SK-N-SH treated with all-trans-retinoic acid at 6 μM for 48 hours (cell line): ENCODE measurements around the gene PGBD4.
"Not testable (repeated sequence)": the region's sequence is repeated elsewhere in the genome, so short reads cannot be mapped to it uniquely, and the experiment has no call there.

ENCODE experiments used
- ATAC-seq: fragments of 200-7000 bp; cut with Tn5 transposase; 3 replicates; pipeline ENCODE4 v1.9.1; 2020; ENCODE audit warnings: mild to moderate bottlenecking, moderate library complexity
- ARNTL ChIP-seq: fragments of 450-650 bp; formaldehyde crosslinking; IDR thresholded peaks from 2 replicates; pipeline ENCODE4 v1.5.0; 2020; ENCODE audit warnings: low read depth, mild to moderate bottlenecking, moderate library complexity, borderline replicate concordance
- BACH2 ChIP-seq: fragments of 250-450 bp; sonication (Bioruptor Pico); IDR thresholded peaks from 2 replicates; pipeline ENCODE4 v1.9.0; 2021; ENCODE audit warnings: mild to moderate bottlenecking, borderline replicate concordance
- CSDC2 ChIP-seq: fragments of 250-450 bp; sonication (Bioruptor Pico); IDR thresholded peaks from 2 replicates; pipeline ENCODE4 v1.5.0; 2020; ENCODE audit warnings: mild to moderate bottlenecking, moderate library complexity
- ESRRG ChIP-seq: fragments of 250-450 bp; sonication (Bioruptor Pico); IDR thresholded peaks from 2 replicates; pipeline ENCODE4 v1.6.1; 2021; ENCODE audit warnings: mild to moderate bottlenecking
- GLIS3 ChIP-seq: fragments of 250-450 bp; sonication (Bioruptor Pico); IDR thresholded peaks from 2 replicates; pipeline ENCODE4 v1.5.0; 2020; ENCODE audit warnings: mild to moderate bottlenecking, moderate library complexity
- ISL1 ChIP-seq: fragments of 250-450 bp; sonication (Bioruptor Pico); IDR thresholded peaks from 2 replicates; pipeline ENCODE4 v2.1.2; 2022; ENCODE audit warnings: mild to moderate bottlenecking, moderate library complexity
- OSR1 ChIP-seq: fragments of 250-450 bp; sonication (Bioruptor Pico); IDR thresholded peaks from 2 replicates; pipeline ENCODE4 v1.8.0; 2022; ENCODE audit warnings: moderate library complexity, mild to moderate bottlenecking, inconsistent platforms
- PATZ1 ChIP-seq: fragments of 250-450 bp; sonication (Bioruptor Pico); IDR thresholded peaks from 2 replicates; pipeline ENCODE4 v1.8.0; 2020; ENCODE audit warnings: mild to moderate bottlenecking, moderate library complexity, borderline replicate concordance
- POU6F1 ChIP-seq: fragments of 250-450 bp; sonication (Bioruptor Pico); IDR thresholded peaks from 2 replicates; pipeline ENCODE4 v1.8.0; 2021; ENCODE audit warnings: low read depth, mild to moderate bottlenecking, moderate library complexity, borderline replicate concordance
- PPARA ChIP-seq: fragments of 250-450 bp; sonication (Bioruptor Pico); IDR thresholded peaks from 2 replicates; pipeline ENCODE4 v1.5.0; 2020; ENCODE audit warnings: mild to moderate bottlenecking, borderline replicate concordance
- RARB ChIP-seq: fragments of 250-450 bp; sonication (Bioruptor Pico); IDR thresholded peaks from 2 replicates; pipeline ENCODE4 v1.8.0; 2021; ENCODE audit warnings: mild to moderate bottlenecking, moderate library complexity
- SNAI2 ChIP-seq: fragments of 250-450 bp; sonication (Bioruptor Pico); IDR thresholded peaks from 2 replicates; pipeline ENCODE4 v1.5.0; 2020; ENCODE audit warnings: mild to moderate bottlenecking, moderate library complexity
- TCF4 ChIP-seq: fragments of 250-450 bp; sonication (Bioruptor Pico); IDR thresholded peaks from 2 replicates; pipeline ENCODE4 v1.8.0; 2021; ENCODE audit warnings: mild to moderate bottlenecking, moderate library complexity, borderline replicate concordance
- TOX ChIP-seq: fragments of 250-450 bp; sonication (Bioruptor Pico); IDR thresholded peaks from 2 replicates; pipeline ENCODE4 v1.8.0; 2021; ENCODE audit warnings: mild to moderate bottlenecking, moderate library complexity, borderline replicate concordance
- ZNF565 ChIP-seq: fragments of 450-650 bp; formaldehyde crosslinking; conservative IDR thresholded peaks from 2 replicates; pipeline ENCODE4 v1.5.0; 2020; ENCODE audit warnings: low read depth, mild to moderate bottlenecking, moderate library complexity
- ZNF70 ChIP-seq: fragments of 450-650 bp; formaldehyde crosslinking; IDR thresholded peaks from 2 replicates; pipeline ENCODE4 v1.5.0; 2020; ENCODE audit warnings: mild to moderate bottlenecking, moderate library complexity
- ZNF8 ChIP-seq: fragments of 450-650 bp; formaldehyde crosslinking; IDR thresholded peaks from 2 replicates; pipeline ENCODE4 v1.5.0; 2020; ENCODE audit warnings: mild to moderate bottlenecking, moderate library complexity

PGBD4 gene

GRCh38 chr15:34114215-34114614 lies 12.3 kb downstream of the PGBD4 start:
- no peak for TF ChIP-seq RARB (CRISPR knock-in tag)
- no peak for TF ChIP-seq ZNF8 (CRISPR knock-in tag)
- TF ChIP-seq PATZ1 (CRISPR knock-in tag) = no peak
- TF ChIP-seq CSDC2 (CRISPR knock-in tag) = no peak
- TF ChIP-seq, all 23 proteins: peak for 0
- ATAC-seq = no peak

DNA sequence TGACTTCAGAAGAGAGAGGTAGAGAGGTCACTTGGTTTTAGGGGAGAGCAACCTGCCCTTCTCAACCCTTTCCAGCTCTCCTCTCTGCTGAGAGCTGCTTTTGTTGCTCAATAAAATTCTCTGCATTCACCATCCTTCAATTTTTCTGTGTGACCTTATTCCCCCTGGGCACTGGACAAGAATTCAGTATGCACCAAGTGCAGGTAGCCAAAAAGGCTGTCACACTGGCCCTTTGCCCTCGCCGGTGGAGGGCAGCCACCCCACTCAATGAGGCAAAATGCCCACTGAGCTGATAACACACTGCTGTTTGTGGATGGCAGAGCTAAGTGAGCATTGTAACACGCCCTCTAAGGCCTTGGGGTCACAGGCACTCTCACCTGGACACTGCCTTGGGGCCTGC lies 12.9 kb downstream of the PGBD4 start:
- TF ChIP-seq POU6F1 (CRISPR knock-in tag) = no peak
- TF ChIP-seq OSR1 = no peak
- no peak for TF ChIP-seq ESRRG (CRISPR knock-in tag)
- no peak for TF ChIP-seq SNAI2 (CRISPR knock-in tag)
- ATAC-seq = no peak

- TF ChIP-seq ESRRG (CRISPR knock-in tag) = no peak
- TF ChIP-seq ISL1 (CRISPR knock-in tag) = peak; percentile 59
- no peak for TF ChIP-seq PPARA (CRISPR knock-in tag)
- TF ChIP-seq, all 23 proteins: peak for 1
- peak; percentile 59 for ATAC-seq
Measured at GRCh38 chr15:34116620-34117019, 14.7 kb downstream of the PGBD4 start.

DNA sequence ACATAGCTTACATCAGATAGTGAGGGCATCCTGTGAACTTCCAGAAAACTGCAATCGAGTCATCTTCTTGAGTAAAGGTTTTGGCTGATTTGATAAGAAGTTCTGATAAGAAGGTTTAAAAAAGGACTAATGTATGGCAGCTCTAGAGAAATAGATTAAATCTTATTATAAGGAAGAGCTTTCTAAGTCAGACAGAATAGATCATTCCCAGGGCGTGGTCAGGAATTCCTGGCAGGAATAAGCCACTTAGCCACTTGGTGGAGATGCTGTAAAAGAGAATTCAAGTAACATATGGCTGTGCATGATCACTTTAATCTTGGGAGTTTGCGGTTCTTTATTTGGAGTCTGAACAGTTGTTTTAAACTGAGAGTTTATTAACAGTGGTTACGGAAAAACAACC lies 17.4 kb downstream of the PGBD4 start:
- ATAC-seq = peak; percentile 71
- TF ChIP-seq TCF4 = no peak
- TF ChIP-seq ISL1 (CRISPR knock-in tag) = peak; percentile 83

DNA sequence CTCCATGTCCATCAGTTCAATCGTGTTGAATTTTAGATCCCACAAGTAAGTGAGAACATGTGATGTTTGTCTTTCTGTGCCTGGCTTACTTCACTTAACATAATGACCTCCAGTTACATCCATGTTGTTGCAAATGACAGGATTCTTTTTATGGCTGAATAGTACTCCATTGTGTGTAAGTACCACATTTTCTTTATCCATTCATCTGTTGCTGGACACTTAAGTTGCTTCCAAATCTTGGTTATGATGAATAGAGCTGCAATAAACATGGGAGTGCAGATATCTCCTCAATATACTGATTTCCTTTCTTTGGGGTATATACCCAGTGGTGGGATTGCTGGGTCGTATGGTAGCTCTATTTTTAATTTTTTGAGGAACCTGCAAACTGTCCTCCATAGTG lies 18.5 kb downstream of the PGBD4 start:
- not testable (repeated sequence) for ATAC-seq

DNA sequence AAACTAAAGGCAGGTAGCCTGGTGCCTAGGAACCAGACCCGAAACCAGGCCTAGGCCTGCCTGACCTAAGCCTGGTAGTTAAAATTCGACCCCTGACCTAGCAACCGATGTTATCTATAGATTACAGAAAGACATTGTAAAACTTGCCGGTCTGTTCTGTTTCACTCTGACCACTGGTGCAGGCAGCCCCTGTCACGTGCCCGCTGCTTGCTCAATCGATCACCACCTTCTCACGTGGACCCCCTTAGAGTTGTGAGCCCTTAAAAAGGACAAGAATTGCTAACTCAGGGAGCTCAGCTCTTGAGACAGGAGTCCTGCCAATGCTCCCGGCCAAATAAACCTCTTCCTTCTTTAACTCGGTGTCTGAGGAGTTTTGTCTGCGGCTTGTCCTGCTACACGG lies 19.9 kb downstream of the PGBD4 start:
- not testable (repeated sequence) for ATAC-seq

- peak; percentile 28; the same call in 1 of the 3 replicates for ATAC-seq
- peak; percentile 72 for TF ChIP-seq ISL1 (CRISPR knock-in tag)
- TF ChIP-seq BACH2 = no peak
- no peak for TF ChIP-seq ZNF70 (CRISPR knock-in tag)
- TF ChIP-seq GLIS3 (CRISPR knock-in tag) = no peak
- no peak for TF ChIP-seq ZNF565 (CRISPR knock-in tag)
- peak; percentile 94; the same call in 1 of the 2 replicates for TF ChIP-seq PATZ1 (CRISPR knock-in tag)
- no peak for TF ChIP-seq PPARA (CRISPR knock-in tag)
Measured at GRCh38 chr15:34122771-34123183, 20.9 kb downstream of the PGBD4 start.

DNA sequence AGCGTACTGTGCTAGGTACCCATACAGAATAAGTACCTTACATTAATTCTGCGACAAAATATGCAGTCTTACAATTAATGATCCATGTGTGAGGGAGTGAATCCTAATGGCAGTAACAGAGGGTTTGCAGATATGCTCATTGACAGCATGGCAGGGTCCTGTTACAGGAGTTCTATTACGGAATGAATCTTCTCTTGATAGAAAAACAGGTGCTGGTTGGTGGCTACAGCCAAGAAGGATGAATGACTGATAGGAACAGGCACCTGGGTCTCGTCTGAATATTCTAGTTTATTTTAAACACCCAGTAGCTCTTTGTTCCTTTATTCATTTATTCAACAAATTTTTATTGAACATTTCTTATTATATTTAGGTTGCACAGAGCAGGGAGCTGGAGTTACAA lies 22.8 kb downstream of the PGBD4 start:
- ATAC-seq = no peak
- no peak for TF ChIP-seq TOX (CRISPR knock-in tag)
- TF ChIP-seq PPARA (CRISPR knock-in tag) = no peak
- TF ChIP-seq BACH2 = no peak
- no peak for TF ChIP-seq ARNTL (CRISPR knock-in tag)
- TF ChIP-seq, all 23 proteins: peak for 0
